Measurements from ENCODE around the gene THAP7.
A peak's percentile ranks its signal among the peaks of the same experiment; 100 is the strongest.
"Not testable (repeated sequence)": the region's sequence is repeated elsewhere in the genome, so short reads cannot be mapped to it uniquely, and the experiment has no call there.

Gene THAP7

GRCh38 chr22:21010426-21011113 lies 8.7 kb upstream of the THAP7 start:
- H3K4me3 ChIP-seq (replicated peaks; ENCODE audit: low read depth, low read length), result no peak overlapping the region
- no peak for TF ChIP-seq CTCF (IDR thresholded peaks at IDR 0.05; ENCODE audit: insufficient read depth, low read length, poor library complexity, severe bottlenecking)
- no peaks in the 10 kb centered on the region for H3K27me3 ChIP-seq (replicated peaks; ENCODE audit: control insufficient read depth, insufficient read depth, low read length)

GRCh38 chr22:21009638-21010425 lies 7.9 kb upstream of the THAP7 start:
- no peaks in the 10 kb centered on the region for H3K36me3 ChIP-seq (ENCODE audit: control insufficient read depth, insufficient read depth, low read length)
- H3K4me3 ChIP-seq (replicated peaks; ENCODE audit: low read depth, low read length), result no peak overlapping the region
- no peaks in the 10 kb centered on the region for H3K27me3 ChIP-seq (replicated peaks; ENCODE audit: control insufficient read depth, insufficient read depth, low read length)
- no peak for DNase-seq (ENCODE audit: extremely low read depth, insufficient read length)
- no peak for TF ChIP-seq CTCF (IDR thresholded peaks at IDR 0.05; ENCODE audit: insufficient read depth, low read length, poor library complexity, severe bottlenecking)

More at GRCh38 chr22:21010426-21011113, 8.7 kb upstream of the THAP7 start:
- no peak for DNase-seq (ENCODE audit: extremely low read depth, insufficient read length)
- H3K36me3 ChIP-seq (ENCODE audit: control insufficient read depth, insufficient read depth, low read length), result no peaks in the 10 kb centered on the region

GRCh38 chr22:21009208-21009607 lies 7.3 kb upstream of the THAP7 start:
- H3K27me3 ChIP-seq (replicated peaks; ENCODE audit: control insufficient read depth, insufficient read depth, low read length); H3K36me3 ChIP-seq (ENCODE audit: control insufficient read depth, insufficient read depth, low read length); DNase-seq (ENCODE audit: extremely low read depth, insufficient read length); H3K4me3 ChIP-seq (replicated peaks; ENCODE audit: low read depth, low read length): not testable (repeated sequence)

GRCh38 chr22:21003782-21004181 lies 1.9 kb upstream of the THAP7 start:
- Histone ChIP-seq H3K27me3 (replicated peaks; ENCODE audit: control insufficient read depth, insufficient read depth, low read length) (no peaks in the 10 kb centered on the region), H3K4me3 (replicated peaks; ENCODE audit: low read depth, low read length) (no peak overlapping the region), H3K36me3 (ENCODE audit: control insufficient read depth, insufficient read depth, low read length) (peaks cover 9% of the 10 kb centered on the region)
- DNase-seq (ENCODE audit: extremely low read depth, insufficient read length), result no peak
- TF ChIP-seq CTCF (IDR thresholded peaks at IDR 0.05; ENCODE audit: insufficient read depth, low read length, poor library complexity, severe bottlenecking), result no peak

GRCh38 chr22:21000987-21001600 lies 824 bp downstream of the THAP7 start:
- no peak for DNase-seq (ENCODE audit: extremely low read depth, insufficient read length)
- no peak for TF ChIP-seq CTCF (IDR thresholded peaks at IDR 0.05; ENCODE audit: insufficient read depth, low read length, poor library complexity, severe bottlenecking)
- Histone ChIP-seq H3K4me3 (replicated peaks; ENCODE audit: low read depth, low read length) (peak overlapping the region; percentile 81), H3K36me3 (ENCODE audit: control insufficient read depth, insufficient read depth, low read length) (peaks cover 24% of the 10 kb centered on the region), H3K27me3 (replicated peaks; ENCODE audit: control insufficient read depth, insufficient read depth, low read length) (no peaks in the 10 kb centered on the region)

All from GM06990 (cell line).